ENCODE measurements around the gene CAMTA1.

GRCh38 chr1:7322283-7322785 is 537.1 kb downstream of the CAMTA1 start:
- TF ChIP-seq CTCF (conservative IDR thresholded peaks at IDR 0.05; ENCODE audit: low read length) (no peak), EZH2phosphoT487 (IDR thresholded peaks at IDR 0.05; ENCODE audit: borderline replicate concordance, low read depth, low read length) (no peak)
